Activated CD4-positive, alpha-beta T cell treated with anti-CD3 and anti-CD28 coated beads, Interleukin-2, amount 10 ng/mL, durations not matched to agents 24 days and 14 days (primary cell): ENCODE results near the gene AMDHD2. TPM values are rescaled to one million over a fixed set of nuclear protein-coding genes. Genes with fewer than 3 reads are reported as not detected.
A peak's percentile ranks its signal among the peaks of the same experiment; 100 is the strongest.
"Not testable (repeated sequence)": the region's sequence is repeated elsewhere in the genome, so short reads cannot be mapped to it uniquely, and the experiment has no call there.

Source experiments
- DNase-seq: peaks from one replicate; pipeline ENCODE4 v3.0.0; 2022
- H3K27ac Mint-ChIP-seq: one replicate; pipeline ENCODE4 v1.8.0; 2022; ENCODE audit warnings: mild to moderate bottlenecking, mixed read lengths
- H3K27me3 Mint-ChIP-seq: one replicate; pipeline ENCODE4 v1.8.0; 2022; ENCODE audit warnings: mixed read lengths
- H3K36me3 Mint-ChIP-seq: one replicate; pipeline ENCODE4 v1.8.0; 2022; ENCODE audit warnings: low read depth, mild to moderate bottlenecking, mixed read lengths
- H3K4me1 Mint-ChIP-seq: one replicate; pipeline ENCODE4 v1.8.0; 2021; ENCODE audit warnings: mixed read lengths
- H3K4me3 Mint-ChIP-seq: one replicate; pipeline ENCODE4 v1.8.0; 2022; ENCODE audit warnings: mild to moderate bottlenecking, moderate library complexity, mixed read lengths
- H3K9me3 Mint-ChIP-seq: one replicate; pipeline ENCODE4 v1.8.0; 2021; ENCODE audit warnings: mixed read lengths
- intact Hi-C: fragments of 100-400 bp; cut with micrococcal nuclease; formaldehyde crosslinking; loops from one replicate; pipeline ENCODE4 v1.15.1; 2023
- total RNA-seq: library from RNA; stranded (reverse); gene quantifications from 2 replicates; pipeline ENCODE4 v1.2.3, GENCODE V29; 2022

Gene AMDHD2
- total RNA-seq, 1 donor from 2014 or later = 37.5 TPM

DNA sequence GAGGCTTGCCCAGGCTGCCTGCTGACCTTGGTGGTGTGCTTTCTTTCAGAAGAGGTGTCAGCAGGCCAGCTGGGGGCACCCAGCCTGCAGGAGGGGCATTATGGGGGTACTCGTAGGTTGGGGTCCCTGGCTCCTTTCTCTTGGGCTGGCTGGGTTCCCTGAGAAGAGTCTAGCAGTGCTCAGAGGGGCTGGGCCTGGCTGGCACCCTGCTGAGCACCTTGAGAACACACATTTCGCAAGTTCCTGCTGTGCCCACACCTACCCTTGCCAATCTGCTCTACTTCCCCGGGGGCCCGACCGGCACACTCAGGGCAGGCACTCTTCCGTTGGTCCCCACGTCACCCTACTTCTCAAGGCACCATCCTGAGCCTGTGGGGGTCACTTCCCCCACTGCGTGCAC, 6.0 kb downstream of the AMDHD2 start:
- intact Hi-C loops = no loop called here
- Mint-ChIP-seq H3K4me3 (no peak overlapping the region), H3K9me3 (no peaks in the 10 kb centered on the region), H3K36me3 (peaks cover 24% of the 10 kb centered on the region), H3K4me1 (peaks cover 10% of the 10 kb centered on the region), H3K27ac (no peak overlapping the region), H3K27me3 (no peaks in the 10 kb centered on the region)
- DNase-seq = no peak

DNA sequence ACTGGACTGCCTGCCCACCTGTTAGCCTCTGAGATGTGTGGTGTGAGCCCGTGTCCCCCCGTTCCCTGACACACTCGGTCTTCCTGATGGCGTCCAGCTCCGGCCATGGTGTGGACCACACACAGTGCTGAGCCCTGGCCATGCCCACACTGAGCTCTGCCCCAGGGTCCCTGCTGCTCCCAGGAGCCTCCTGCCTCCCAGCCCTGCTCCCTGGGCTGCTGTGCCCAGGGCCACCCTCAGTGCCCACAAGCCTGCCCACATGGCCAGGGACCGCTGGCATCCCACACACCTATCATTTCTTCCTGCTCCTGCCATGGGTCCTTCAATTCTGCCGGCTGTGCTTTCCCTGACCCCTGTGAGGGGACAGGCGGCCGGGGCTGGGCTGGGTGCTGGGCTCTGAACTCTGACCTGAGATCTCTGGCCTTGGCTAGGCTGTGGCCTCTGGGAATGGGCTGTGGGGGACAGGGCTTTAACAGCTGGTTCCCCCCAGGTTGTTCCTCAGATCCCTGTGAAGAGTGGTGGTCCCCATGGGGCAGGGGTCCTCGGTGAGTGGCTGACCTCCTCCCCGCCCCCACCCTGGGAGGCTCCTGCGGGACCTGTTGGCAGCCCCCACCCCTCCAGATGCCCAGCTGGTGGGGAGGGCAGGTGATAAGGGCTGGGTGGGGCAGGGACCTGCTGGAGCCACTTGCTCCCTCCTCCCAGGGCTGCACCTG, 7.1 kb downstream of the AMDHD2 start:
- no peaks in the 10 kb centered on the region for H3K9me3 Mint-ChIP-seq
- H3K36me3 Mint-ChIP-seq = peaks cover 19% of the 10 kb centered on the region
- no peaks in the 10 kb centered on the region for H3K27me3 Mint-ChIP-seq
- DNase-seq = no peak
- H3K4me1 Mint-ChIP-seq = peaks cover 13% of the 10 kb centered on the region
- no peak overlapping the region for H3K4me3 Mint-ChIP-seq
- intact Hi-C loops = no loop called here
- no peak overlapping the region for H3K27ac Mint-ChIP-seq

DNA sequence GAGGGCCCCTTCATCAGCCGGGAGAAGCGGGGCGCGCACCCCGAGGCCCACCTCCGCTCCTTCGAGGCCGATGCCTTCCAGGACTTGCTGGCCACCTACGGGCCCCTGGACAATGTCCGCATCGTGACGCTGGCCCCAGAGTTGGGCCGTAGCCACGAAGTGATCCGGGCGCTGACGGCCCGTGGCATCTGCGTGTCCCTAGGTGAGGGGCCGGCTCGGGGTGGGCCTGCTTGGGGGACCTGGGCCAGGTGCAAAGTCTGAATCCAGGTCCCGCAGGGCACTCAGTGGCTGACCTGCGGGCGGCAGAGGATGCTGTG, 7.6 kb downstream of the AMDHD2 start:
- peaks cover 17% of the 10 kb centered on the region for H3K4me1 Mint-ChIP-seq
- no peak for DNase-seq
- H3K36me3 Mint-ChIP-seq = peaks cover 19% of the 10 kb centered on the region
- no peaks in the 10 kb centered on the region for H3K27me3 Mint-ChIP-seq
- no peak overlapping the region for H3K4me3 Mint-ChIP-seq
- no peak overlapping the region for H3K27ac Mint-ChIP-seq
- H3K9me3 Mint-ChIP-seq = no peaks in the 10 kb centered on the region
- intact Hi-C loops = no loop called here

DNA sequence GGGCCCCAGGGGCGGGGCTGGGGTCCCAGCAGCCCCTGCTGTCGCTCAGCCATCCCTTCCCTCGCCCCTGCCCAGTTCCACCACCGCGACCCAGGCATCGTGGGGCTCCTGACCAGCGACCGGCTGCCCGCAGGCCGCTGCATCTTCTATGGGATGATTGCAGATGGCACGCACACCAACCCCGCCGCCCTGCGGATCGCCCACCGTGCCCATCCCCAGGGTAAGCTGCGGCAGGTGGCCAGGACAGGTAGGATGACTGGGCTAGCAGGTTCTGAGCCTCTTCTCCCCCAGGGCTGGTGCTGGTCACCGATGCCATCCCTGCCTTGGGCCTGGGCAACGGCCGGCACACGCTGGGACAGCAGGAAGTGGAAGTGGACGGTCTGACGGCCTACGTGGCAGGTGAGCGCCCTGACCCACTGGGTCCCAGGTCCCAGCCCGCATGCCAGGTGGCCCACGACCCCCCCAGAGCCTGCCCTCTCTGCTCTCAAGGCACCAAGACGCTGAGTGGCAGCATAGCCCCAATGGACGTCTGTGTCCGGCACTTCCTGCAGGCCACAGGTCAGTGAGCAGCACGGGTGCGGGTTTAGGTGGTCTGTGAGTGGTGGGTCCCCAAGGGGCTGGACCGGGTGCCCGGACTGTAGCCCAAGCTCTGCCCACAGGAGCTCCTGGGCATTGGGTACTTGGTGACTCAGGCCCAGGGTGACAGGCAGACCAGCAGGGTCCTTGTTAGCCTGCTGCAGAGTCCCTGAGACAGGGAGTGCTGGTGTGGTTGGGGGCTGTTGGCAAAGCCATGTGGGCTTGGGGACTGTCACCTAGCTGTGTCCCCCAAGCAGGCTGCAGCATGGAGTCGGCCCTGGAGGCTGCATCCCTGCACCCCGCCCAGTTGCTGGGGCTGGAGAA, 8.2 kb downstream of the AMDHD2 start:
- H3K4me1 Mint-ChIP-seq = peaks cover 19% of the 10 kb centered on the region
- H3K36me3 Mint-ChIP-seq = peaks cover 19% of the 10 kb centered on the region
- DNase-seq = peak; percentile 58
- H3K27ac Mint-ChIP-seq = no peak overlapping the region
- intact Hi-C loops = no loop called here
- no peak overlapping the region for H3K4me3 Mint-ChIP-seq
- no peaks in the 10 kb centered on the region for H3K9me3 Mint-ChIP-seq
- H3K27me3 Mint-ChIP-seq = no peaks in the 10 kb centered on the region

DNA sequence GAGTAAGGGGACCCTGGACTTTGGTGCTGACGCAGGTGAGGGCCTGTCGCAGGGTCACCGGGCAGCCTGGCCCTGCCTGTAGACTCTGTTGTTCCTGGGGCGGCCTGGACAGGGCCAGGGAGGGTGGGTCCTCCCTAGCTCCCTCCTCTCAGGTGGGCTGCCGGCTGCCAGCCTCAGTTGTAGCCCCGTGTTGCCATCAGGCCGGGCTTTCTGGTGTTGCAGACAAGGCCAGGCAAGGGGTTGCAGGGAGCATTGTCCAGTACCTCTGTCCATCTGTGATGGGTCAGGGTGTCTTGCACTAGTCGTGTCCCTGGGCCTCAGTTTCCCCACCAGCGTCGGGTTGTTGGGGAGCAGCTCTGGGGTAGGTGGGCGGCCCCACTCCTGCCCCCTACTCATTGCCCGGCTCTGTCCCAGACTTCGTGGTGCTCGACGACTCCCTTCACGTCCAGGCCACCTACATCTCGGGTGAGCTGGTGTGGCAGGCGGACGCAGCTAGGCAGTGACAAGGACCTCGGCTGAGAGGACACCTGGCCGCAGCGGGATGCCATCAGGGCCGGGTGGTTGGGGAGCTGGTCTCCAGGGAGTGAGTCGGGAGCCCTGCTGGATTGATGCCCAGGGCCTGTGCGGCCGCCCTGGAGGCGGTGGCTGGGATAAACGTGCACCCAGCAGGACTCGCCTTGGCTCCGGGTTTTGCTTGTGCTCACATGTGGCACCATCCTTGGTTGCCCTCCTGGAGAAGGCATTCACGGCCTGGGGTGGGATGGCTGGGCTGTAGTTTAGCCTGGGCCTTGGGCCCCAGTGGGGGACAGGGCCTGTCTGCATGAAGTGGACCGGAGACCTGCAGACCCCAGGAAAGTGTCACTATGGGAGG, 9.1 kb downstream of the AMDHD2 start:
- intact Hi-C loops = no loop called here
- Mint-ChIP-seq H3K27ac (no peak overlapping the region), H3K9me3 (no peaks in the 10 kb centered on the region), H3K4me1 (peaks cover 18% of the 10 kb centered on the region), H3K36me3 (peaks cover 12% of the 10 kb centered on the region), H3K4me3 (no peak overlapping the region), H3K27me3 (no peaks in the 10 kb centered on the region)
- DNase-seq = peak; percentile 58

DNA sequence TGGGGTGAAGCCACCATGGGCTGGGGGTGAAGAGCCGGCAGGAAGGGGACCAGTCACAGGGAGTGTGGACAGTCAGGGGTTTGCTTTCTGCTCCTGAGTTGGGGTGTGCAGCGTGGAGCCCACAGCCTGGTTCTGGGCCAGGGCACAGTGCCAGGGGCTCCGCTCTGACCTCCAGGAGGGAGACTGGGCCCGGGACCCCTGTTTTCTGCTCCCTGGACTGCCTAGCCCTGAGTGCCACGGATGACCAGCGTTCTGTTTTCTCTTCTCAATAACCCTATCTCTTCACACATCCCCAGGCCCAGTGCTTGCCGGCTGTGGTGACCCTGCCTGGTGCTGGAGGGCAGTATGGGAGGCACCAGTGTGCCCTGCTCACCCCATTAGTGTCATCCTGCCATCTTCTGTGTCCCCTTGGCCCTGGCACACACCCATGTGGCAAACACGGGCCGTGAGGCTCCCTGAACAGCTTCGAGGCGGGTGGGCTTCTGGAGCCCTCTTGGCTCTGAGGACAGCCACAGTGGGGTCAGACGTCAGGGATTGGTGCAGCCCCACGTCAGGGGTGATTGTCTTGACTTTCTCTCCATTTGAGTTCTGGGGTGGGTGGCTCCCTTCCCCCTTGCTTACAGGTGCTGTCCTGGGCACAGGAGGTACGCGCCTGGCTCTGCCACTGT, 9.9 kb downstream of the AMDHD2 start:
- DNase-seq = peak; percentile 58
- Mint-ChIP-seq H3K9me3 (no peaks in the 10 kb centered on the region), H3K4me1 (peaks cover 15% of the 10 kb centered on the region), H3K27me3 (no peaks in the 10 kb centered on the region), H3K4me3 (no peak overlapping the region), H3K36me3 (peaks cover 7% of the 10 kb centered on the region), H3K27ac (no peak overlapping the region)
- intact Hi-C loops = loop anchor here (5.0 to 10.0 kb wide), 4 partner anchors 65 to 305 kb away; partner anchors contain the start of genes E4F1 and ECI1

DNA sequence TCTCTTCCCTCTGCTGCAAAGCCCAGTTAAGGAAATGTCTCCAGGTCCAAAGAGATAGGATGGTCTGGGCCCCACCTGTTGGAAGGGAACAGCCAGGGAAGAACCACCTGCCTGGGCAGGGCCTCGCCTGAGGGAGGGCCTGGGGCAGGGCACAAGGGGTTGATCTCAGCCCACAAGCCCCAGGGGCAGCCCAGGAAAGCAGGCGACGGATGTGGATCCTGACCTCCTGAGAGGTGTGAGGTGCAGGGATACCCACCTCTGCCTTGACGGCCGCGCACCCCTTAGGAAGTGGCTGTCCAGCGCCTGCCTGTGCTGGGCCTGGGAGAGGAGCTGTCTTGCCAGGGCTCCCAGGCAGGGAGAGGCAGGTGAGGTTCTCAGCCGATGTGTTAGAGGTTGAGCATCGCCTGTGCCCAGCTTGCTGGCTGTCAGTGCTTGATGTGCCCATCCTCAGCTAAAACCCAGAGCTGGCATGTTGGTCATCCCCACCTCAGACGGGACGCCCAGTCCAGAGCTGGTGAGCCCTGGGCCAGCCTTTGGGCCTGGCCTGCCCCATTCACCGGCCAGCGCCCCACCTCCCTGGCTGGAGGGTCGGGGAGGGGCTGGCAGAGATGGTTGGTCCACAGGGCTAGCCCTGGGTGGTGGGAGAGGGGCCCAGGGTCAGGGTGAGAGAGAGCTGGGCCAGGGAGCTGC, 10.6 kb downstream of the AMDHD2 start:
- intact Hi-C loops = loop anchor here (5.0 to 10.0 kb wide), 4 partner anchors 64 to 306 kb away; partner anchors contain the start of genes E4F1 and ECI1
- Mint-ChIP-seq H3K27me3 (no peaks in the 10 kb centered on the region), H3K36me3 (peaks cover 7% of the 10 kb centered on the region), H3K4me1 (peaks cover 15% of the 10 kb centered on the region), H3K4me3 (peak overlapping the region; percentile 96), H3K27ac (peak overlapping the region; percentile 98), H3K9me3 (no peaks in the 10 kb centered on the region)
- peak; percentile 65 for DNase-seq

DNA sequence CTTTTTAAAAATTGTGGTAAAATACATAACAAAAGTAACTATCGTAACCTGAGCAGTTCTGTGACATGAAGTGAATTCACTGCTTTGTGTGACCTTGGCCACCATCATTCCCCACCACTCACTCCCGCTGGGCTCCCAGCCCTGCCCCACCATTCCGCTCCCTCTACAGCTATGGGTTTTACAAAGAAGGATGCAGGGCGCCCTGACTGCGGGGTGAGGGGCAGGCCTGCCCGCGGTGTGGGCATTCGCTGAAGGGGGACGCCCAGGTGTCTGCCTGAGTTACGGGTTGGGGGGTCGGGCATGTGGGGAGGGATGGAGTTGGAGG, 11.2 kb downstream of the AMDHD2 start, which contains the start of gene CEMP1:
TSS of gene CEMP1 (minus strand) at position 38 of the 325 bp plus-strand sequence. CDS start 335 bp downstream, outside the sequence.
- Mint-ChIP-seq H3K4me3 (peak within 1 kb of the TSS; percentile 96), H3K9me3 (no peaks in the 10 kb centered on the region), H3K4me1 (peaks cover 15% of the 10 kb centered on the region), H3K27me3 (no peaks in the 10 kb centered on the region), H3K36me3 (peaks cover 5% of the 10 kb centered on the region), H3K27ac (peak within 1 kb of the TSS; percentile 98)
- intact Hi-C loops = loop anchor here (5.0 to 10.0 kb wide), 4 partner anchors 63 to 307 kb away; partner anchors contain the start of genes E4F1 and ECI1
- no peak for DNase-seq

DNA sequence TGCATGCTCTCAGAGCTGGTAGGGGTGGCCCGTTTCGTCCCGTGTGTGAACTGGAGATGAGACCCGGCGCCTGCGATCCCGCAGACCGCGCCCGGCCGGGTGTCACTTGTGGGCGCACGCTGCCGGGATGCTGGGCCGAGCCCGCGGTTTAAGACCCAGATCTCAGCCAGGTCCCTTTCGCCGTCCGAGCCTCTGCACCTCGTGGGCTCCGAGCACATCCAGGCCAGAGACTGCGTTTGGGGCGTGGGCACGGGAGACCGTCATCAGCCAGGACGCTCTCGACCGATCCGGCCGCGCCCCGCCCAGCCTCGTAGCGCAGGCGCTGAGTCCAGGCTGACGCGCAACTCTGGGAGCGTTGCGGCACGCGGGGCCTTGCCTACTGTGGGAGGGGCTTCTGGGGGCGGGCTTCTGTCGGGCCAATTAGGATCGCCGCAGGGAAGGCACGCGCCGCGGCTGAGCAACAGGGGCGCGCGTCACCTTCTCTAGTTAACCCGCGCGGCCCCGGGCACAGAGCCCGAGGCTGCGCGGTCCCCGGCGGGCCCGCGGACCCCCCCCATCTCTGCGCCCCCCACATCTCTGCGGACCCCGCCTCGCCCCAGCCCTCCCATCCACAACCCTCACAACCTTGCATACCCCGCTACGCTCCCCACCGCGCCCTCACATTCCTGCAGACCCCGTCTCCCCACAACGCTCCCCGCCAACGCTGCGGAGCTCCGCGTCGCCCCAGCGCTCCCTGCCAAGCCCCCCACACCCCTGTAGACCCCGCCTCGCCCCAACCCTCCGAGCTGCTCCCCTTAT, 11.7 kb downstream of the AMDHD2 start:
- Mint-ChIP-seq H3K36me3 (peaks cover 5% of the 10 kb centered on the region), H3K4me3 (peak overlapping the region; percentile 96), H3K4me1 (peaks cover 18% of the 10 kb centered on the region), H3K9me3 (no peaks in the 10 kb centered on the region), H3K27ac (peak overlapping the region; percentile 98), H3K27me3 (no peaks in the 10 kb centered on the region)
- intact Hi-C loops = loop anchor here (1.0 to 10.0 kb wide), 5 partner anchors 19 to 307 kb away; partner anchors contain the start of genes ATP6V0C, E4F1 and ECI1
- peak; percentile 99 for DNase-seq

DNA sequence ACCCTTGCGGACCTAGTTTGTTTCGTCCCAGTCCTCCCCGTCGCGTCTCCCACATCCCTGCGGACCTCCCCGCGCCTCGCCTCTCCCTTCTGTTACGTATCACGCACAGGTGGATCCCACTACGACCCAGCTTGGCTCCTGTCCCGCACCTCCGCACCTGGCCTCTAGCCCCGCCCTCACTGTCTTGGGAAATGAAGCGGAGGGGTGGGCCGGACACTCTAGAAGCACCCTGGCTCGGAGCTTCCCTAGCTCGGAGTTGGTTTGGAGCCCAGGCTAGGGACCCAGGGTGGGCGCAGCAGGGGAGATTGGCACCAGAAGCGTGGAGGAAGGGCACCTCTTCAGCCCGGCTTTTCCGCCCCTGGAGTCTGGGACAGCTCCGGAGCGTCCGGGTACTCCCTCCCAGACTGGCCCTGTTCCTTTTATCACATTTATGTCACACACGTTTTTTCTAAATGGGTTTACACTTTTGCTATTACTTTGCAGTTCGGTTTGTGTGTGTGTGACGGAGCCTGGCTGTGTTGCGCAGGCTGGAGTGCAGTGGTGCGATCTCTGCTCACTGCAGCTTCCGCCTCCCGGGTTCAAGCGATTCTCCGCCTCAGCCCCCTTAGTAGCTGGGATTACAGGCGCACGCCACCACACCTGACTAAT, 12.4 kb downstream of the AMDHD2 start:
- H3K9me3 Mint-ChIP-seq = no peaks in the 10 kb centered on the region
- peaks cover 3% of the 10 kb centered on the region for H3K36me3 Mint-ChIP-seq
- peak; percentile 87 for DNase-seq
- H3K27ac Mint-ChIP-seq = peak overlapping the region; percentile 98
- intact Hi-C loops = loop anchor here (1.0 to 10.0 kb wide), 5 partner anchors 19 to 308 kb away; partner anchors contain the start of genes ATP6V0C, E4F1 and ECI1
- peak overlapping the region; percentile 96 for H3K4me3 Mint-ChIP-seq
- H3K27me3 Mint-ChIP-seq = no peaks in the 10 kb centered on the region
- peaks cover 22% of the 10 kb centered on the region for H3K4me1 Mint-ChIP-seq

DNA sequence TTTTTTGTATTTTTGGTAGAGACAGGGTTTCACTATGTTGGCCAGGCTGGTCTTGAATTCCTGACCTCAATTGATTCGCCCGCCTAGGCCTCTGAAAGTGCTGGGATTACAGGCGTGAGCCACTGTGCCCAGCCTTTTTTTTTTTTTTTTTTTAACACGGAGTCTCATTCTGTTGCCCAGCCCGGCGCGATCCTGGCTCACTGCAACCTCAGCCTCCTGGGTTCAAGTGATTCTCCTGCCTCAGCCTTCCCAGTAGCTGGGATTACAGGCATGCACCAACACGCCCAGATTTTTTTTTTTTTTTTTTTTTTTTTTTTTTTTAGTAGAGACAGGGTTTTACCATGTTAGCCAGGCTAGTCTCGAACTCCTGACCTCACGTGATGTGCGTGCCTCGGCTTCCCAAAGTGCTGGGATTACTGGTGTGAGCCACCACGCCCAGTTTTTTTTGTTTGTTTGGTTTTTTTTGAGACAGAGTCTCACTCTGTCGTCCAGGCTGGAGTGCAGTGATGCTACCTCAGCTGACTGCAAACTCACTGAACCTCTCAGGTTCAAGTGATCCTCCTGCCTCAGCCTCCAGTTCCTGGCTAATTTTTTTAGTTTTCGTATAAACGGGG, 13.1 kb downstream of the AMDHD2 start:
- intact Hi-C loops = loop anchor here (5.0 to 10.0 kb wide), 4 partner anchors 62 to 308 kb away; partner anchors contain the start of genes E4F1 and ECI1

More for the DNA sequence above, 13.1 kb downstream of the AMDHD2 start:
- not testable (repeated sequence) for H3K27me3 Mint-ChIP-seq, H3K36me3 Mint-ChIP-seq, H3K9me3 Mint-ChIP-seq
- H3K27ac Mint-ChIP-seq = peak overlapping the region; percentile 98
- peak overlapping the region; percentile 96 for H3K4me3 Mint-ChIP-seq
- H3K4me1 Mint-ChIP-seq = peaks cover 22% of the 10 kb centered on the region
- DNase-seq = peak; percentile 65
